ENCODE results near the gene CYTH4.

- TF ChIP-seq PKNOX1 (IDR thresholded peaks at IDR 0.05) (no peak), SP1 (IDR thresholded peaks at IDR 0.05) (no peak), SUZ12 (IDR thresholded peaks at IDR 0.05) (no peak), L3MBTL2 (conservative IDR thresholded peaks at IDR 0.05) (no peak), HDGF (IDR thresholded peaks at IDR 0.05; ENCODE audit: borderline replicate concordance) (no peak), FOXM1 (IDR thresholded peaks at IDR 0.05; ENCODE audit: borderline replicate concordance) (no peak), ELF4 (IDR thresholded peaks at IDR 0.05) (no peak), ARNT (IDR thresholded peaks at IDR 0.05) (no peak), FOXK2 (IDR thresholded peaks at IDR 0.05) (no peak), BHLHE40 (IDR thresholded peaks at IDR 0.05; ENCODE audit: borderline replicate concordance) (no peak), FOXA1 (IDR thresholded peaks at IDR 0.05) (no peak), TARDBP (IDR thresholded peaks at IDR 0.05) (no peak), NFRKB (IDR thresholded peaks at IDR 0.05) (no peak)
Observed at GRCh38 chr22:37357446-37358075, 75.3 kb downstream of the CYTH4 start.
